Endometrial microvascular endothelial cells (primary cell): ENCODE results near the gene TMEM14B. TPM values are rescaled to one million over a fixed set of nuclear protein-coding genes. Genes with fewer than 3 reads are reported as not detected.
"Not testable (repeated sequence)": the region's sequence is repeated elsewhere in the genome, so short reads cannot be mapped to it uniquely, and the experiment has no call there.

Experiments used
- in situ Hi-C: cut with HindIII; loops from 2 replicates; pipeline ENCODE4 v1.10.0; 2017; ENCODE audit warnings: low sequenced_read_pairs, low pct_unique_long_range_greater_than_20kb; ENCODE audit errors: inconsistent ontology term
- total RNA-seq: library from RNA; depleted of rRNA; stranded (reverse); fragments of >200 nt; gene quantifications from one replicate; pipeline ENCODE4 v1.2.3, GENCODE V29; 2015; ENCODE audit errors: inconsistent ontology term

The TMEM14B gene
- total RNA-seq: 64.6 TPM

DNA sequence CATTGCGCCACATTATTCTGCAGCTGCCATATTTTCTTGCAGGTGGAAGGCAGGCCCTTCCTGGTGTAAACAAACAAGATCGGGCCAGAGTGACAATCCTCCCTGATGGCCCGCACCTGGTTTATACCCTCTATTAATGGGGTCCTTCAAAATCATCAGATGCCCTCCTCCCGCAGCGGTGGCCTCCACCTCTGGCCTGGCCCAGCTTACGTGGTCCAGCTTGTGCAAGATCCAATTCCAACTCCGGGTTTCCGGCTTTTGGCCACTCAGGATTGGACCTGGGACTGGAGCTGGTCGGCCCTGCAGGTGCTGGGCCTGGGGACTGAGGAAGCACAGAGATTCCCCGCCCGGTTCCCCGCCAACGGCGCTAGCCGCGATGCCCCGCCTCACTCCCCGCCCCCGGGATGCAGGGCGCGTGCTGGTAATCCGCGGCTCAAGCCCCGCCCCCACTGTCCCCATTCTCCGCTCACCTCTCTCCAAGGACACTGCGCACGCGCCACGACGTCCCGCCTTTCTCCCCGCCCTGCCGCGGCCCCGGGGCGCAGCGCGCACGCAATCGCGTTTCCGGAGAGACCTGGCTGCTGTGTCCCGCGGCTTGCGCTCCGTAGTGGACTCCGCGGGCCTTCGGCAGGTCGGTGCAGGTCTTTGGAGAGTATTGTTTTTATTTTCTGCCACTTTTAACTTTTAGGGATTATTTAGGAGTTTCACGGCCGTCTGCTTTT is at the start of gene TMEM14B:
TSS of gene TMEM14B (plus strand) at position 555 of the 722 bp plus-strand sequence. CDS start 1,441 bp downstream, outside the sequence.
- in situ Hi-C loops: no loop called here

DNA sequence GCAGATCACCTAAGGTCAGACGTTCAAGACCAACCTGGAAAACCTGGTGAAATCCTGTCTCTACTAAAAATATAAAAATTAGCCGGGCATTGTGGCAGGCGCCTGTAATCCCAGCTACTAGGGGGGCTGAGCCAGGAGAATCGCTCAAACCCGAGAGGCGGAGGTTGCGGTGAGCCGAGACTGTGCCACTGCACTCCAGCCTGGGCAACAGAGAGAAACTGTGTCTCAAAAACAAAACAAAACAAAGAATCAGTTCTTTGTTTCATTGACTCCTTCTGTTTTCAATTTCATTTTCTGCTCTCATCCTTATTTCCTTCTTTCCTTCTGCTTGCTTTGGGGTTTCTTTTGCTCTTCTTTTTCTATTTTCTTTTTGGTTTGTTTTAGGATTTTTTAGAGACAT is 33.6 kb upstream of the TMEM14B start:
- in situ Hi-C loops: no loop called here

- in situ Hi-C loops: no loop called here
These were observed 28.2 kb upstream of the TMEM14B start for GRCh38 chr6:10719296-10719963.

- in situ Hi-C loops: no loop called here
These were observed 27.7 kb upstream of the TMEM14B start for GRCh38 chr6:10719964-10720264.

- in situ Hi-C loops: no loop called here
These were observed 27.2 kb upstream of the TMEM14B start for GRCh38 chr6:10720265-10720959.

DNA sequence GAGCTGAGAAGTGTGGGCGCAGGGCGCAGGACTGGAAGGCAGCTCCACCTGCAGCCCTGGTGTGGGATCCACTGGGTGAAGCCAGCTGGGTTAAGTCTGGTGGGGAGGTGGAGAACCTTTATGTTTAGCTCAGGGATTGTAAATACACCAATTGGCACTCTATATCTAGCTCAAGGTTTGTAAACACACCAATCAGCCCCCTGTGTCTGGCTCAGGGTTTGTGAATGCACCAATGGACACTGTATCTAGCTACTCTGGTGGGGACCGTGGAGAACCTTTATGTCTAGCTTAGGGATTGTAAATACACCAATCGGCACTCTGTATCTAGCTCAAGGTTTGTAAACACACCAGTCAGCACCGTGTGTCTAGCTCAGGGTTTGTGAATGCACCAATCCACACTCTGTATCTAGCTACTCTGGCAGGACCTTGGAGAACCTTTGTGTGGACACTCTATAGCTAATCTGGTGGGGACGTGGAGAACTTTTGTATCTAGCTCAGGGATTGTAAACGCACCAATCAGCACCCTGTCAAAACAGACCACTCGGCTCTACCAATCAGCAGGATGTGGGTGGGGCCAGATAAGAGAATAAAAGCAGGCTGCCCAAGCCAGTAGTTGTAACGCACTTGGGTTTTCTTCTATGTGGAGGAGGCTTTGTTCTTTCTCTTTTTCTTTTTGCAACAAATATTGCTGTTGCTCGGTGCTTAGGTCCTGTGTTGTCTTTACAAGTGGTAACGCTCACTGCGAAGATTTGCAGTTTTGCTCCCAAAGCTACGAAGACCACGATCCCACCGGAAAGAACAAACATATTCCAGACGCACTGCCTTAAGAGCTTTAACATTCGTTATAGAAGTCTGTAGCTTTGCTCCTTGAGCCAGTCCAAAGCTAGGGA is 26.4 kb upstream of the TMEM14B start:
- in situ Hi-C loops: not testable (repeated sequence)

GRCh38 chr6:10721850-10722569 is 25.6 kb upstream of the TMEM14B start:
- in situ Hi-C loops: no loop called here

DNA sequence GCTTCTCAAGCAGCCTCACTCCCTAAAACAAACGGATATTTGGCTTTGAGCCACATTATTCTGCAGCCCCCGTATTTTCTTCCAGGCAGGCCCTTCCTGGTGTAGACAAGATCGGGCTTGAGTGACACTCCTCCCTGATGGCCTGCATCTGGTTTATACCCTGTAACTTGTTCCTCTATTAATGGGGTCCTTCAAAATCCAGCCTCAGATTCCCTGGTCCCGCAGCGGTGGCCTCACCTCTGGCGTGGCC is 25.1 kb upstream of the TMEM14B start:
- in situ Hi-C loops: no loop called here

DNA sequence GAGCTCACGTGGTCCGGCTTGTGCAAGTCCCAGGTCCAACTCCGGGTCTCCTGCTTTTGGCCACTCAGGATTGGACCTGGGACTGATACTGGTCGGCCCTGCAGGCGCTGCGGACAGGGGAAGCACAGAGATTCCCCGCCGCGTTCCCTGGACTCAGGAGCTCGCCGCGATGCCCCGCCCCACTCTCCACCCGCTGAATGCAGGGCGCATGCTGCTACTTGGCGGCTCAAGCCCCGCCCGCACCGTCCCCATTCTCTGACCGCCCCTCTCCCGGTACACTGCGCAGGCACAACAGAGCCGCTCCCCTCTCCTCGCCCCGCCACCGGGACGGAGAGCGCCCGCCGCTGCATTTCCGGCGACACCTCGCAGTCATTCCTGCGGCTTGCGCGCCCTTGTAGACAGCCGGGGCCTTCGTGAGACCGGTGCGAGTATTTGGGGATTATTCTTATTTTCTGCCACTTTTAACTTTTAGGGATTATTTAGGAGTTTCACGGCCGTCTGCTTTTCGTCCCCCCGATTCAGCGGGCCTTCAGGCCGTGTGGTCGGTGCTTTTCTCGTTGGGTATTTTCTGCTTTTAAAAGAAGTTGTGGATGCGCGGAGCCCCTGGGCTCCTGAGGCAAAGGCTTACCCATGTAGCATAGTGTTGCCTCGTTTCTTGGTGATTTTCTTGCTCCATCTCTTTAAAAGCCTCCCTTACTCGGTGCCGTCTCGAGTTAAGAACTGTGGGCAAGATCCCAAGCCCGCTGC is 24.6 kb upstream of the TMEM14B start, which contains the start of gene TMEM14C:
TSS of gene TMEM14C (plus strand) at position 251 of the 747 bp plus-strand sequence. CDS start 1,544 bp downstream, outside the sequence.
- in situ Hi-C loops: no loop called here

DNA sequence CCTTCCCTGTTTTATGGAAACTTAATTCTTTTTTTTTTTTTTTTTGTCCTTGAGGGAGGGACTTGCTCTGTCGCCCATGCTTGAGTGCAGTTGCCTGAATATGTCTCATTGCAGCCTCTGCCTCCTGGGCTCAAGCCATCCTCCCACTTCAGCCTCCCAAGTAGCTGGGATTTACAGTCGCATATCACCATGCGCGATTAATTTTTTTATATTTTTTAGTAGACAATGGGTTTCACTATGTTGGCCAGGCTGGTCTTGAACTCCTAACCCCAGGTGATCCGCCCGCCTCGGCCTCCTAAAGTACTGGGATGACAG is 24.1 kb upstream of the TMEM14B start:
- in situ Hi-C loops: no loop called here

DNA sequence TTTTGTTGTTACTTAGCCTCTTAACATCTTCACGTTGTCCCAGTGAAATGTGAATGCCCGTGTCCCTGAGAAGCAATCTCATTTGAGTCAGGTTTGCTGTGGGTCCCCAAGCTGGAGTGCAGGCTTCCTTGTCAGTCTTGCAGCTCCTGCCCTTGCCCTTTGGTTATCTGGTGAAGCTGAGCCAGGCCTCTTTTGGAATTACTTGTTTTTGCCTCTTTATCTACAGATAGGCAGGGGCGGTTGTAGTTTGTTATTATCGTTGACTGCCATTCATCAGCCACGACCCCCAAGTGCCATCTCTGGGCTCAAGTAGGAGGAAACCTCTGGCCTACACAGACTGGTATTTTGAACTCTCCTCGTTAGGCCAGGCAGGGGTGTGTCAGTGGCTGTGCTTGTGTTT is 22.6 kb upstream of the TMEM14B start:
- in situ Hi-C loops: no loop called here

GRCh38 chr6:10725716-10726115 is 21.9 kb upstream of the TMEM14B start:
- in situ Hi-C loops: no loop called here

GRCh38 chr6:10730254-10730653 is 17.4 kb upstream of the TMEM14B start:
- in situ Hi-C loops: no loop called here

DNA sequence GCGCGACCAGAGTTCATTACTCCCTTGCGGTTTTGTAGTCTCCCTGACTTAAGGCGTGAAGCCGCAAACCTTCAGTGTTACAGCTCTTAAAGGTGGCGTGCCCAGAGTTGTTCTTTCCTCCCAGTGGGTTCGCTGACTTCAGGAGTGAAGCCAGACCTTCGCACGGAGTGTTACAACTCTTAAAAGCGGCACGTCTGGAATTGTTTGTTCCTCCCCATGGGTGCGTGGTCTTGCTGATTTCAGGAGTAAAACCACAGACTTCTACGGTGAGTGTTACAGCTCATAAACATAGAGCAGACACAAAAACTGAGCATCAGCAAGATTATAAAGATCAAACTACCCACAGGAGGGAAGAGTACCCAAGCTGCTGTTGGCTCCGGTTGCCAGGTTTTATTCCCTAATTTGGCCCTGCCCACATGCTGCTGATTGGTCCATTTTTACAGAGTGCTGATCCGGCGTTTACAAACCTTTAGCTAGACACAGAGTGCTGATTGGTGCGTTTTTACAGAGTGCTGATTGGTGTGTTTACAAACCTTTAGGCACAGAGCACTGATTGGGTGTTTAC is 14.4 kb upstream of the TMEM14B start:
- in situ Hi-C loops: no loop called here

DNA sequence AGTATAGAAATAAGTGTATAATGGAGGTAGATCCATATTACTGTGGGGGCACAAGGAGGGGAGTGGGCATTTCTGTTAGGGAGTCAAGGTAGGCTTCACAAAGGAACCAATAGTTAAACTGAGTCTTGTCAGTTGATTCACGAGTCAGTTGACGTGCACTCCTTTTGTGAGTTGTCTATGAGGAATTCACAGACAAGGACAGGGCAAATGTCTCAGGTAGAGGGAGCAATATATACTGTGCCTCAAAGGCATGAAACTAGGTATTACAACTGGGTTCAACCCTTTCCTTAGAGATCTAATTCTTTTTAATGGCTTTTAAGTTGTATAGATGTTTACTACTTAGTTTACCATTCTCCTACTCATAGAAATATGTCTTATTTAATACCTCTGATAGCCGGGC is 13.7 kb upstream of the TMEM14B start:
- in situ Hi-C loops: no loop called here

DNA sequence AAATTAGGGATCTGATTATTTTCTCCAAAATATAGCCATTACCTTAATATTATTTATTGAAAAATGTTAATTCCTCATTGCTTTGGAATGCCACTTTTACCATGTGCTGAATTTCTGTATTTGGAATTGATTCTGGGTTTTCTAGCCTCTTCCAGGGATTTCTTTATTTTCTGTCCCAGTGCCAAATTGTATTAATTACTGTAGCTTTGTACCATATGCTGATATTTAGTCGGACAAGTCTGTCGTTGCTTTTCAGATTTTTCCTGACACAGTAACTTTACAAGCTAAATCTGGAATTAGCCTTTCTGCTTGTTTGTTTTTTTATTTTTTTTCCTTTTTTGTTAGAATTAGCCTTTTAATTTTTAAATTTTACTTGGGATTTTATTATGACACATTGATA is 10.9 kb upstream of the TMEM14B start:
- in situ Hi-C loops: no loop called here

GRCh38 chr6:10740061-10740460 is 7.5 kb upstream of the TMEM14B start:
- in situ Hi-C loops: no loop called here

- in situ Hi-C loops: not testable (repeated sequence)
These were observed 6.0 kb upstream of the TMEM14B start for GRCh38 chr6:10741643-10742042.
